LHCN-M2 (cell line): Measurements from ENCODE around the gene KCNE2. TPM values are rescaled to one million over a fixed set of nuclear protein-coding genes. Genes with fewer than 3 reads are reported as not detected.

Experiments used
- DNase-seq: peaks from one replicate; pipeline ENCODE4 v3.0.0-alpha.2; 2012; ENCODE audit warnings: low read depth
- polyA plus RNA-seq: library from polyadenylated mRNA; unstranded; fragments of >200 nt; gene quantifications from one replicate; pipeline ENCODE4 v1.2.1, GENCODE V29; 2012; ENCODE audit warnings: missing spikeins
- total RNA-seq: library from RNA; depleted of rRNA; stranded (reverse); fragments of >200 nt; gene quantifications from 2 replicates; pipeline ENCODE4 v1.2.3, GENCODE V29; 2014; rRNA removed

Gene KCNE2, protein sequence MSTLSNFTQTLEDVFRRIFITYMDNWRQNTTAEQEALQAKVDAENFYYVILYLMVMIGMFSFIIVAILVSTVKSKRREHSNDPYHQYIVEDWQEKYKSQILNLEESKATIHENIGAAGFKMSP
- not detected in 2 replicates for total RNA-seq
- polyA plus RNA-seq, result 0.28 TPM

- no peak for DNase-seq
These were observed at the start of gene KCNE2 for GRCh38 chr21:34363733-34364132. KCNE2 (plus strand) TSS chr21:34364006; CDS start chr21:34370479, 6,473 bp downstream.

GRCh38 chr21:34319585-34319984 is 44.2 kb upstream of the KCNE2 start:
- no peak for DNase-seq

DNA sequence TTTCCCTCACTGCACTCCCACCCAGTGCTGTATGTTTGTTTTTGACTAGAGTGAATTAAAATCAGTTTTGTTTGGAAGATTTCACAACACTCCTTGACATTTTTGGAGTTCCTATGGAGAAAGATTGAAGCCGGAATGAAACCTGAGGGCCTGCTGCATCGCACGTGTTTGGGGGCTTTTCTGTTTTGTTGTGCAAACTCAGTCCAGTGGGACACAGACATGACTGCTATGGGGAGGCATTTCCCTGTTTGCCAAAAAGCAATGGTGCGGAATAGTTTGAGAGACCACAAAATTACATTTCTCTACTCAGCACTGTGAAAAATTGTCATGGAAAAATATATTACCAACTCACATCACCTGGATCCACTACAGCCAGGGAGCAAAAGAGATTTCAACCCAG is 43.8 kb upstream of the KCNE2 start:
- no peak for DNase-seq

DNA sequence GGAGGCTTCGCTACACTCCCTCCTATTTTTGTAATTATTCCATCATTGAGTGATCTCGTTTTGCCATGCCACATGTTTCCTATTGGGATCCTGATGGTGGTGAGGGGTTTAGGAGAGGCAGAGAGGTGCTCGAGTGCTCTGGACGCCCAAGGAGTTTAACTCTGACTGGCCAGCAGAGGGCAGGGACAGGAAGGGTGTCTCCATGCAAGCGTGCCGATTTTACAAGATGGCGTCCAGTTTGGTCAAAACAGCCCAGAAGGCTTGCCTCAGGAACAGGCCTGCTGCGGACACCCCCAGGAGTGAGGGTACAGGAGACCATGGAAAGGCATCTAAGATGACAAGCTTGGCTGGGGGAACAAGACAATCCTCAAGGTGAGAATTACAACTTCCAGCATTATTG is 33.8 kb upstream of the KCNE2 start:
- no peak for DNase-seq

DNA sequence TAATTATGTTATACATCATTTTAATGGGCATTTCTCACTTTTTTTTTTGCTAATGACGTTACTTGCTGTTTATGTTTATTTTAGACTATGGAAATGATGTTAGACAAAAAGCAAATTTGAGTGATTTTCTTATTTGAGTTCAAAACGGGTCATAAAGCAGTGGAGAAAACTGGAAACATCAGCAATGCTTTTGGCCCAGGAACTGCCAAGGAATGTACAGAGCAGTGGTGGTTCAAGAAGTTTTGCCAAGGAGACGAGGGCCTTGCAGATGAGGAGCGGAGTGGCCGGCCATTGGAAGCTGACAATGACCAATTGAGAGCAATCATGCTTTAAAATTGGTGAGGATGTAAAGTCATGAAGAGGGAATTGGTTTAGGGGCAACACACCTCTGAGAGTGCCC is 32.1 kb upstream of the KCNE2 start:
- DNase-seq, result no peak

DNA sequence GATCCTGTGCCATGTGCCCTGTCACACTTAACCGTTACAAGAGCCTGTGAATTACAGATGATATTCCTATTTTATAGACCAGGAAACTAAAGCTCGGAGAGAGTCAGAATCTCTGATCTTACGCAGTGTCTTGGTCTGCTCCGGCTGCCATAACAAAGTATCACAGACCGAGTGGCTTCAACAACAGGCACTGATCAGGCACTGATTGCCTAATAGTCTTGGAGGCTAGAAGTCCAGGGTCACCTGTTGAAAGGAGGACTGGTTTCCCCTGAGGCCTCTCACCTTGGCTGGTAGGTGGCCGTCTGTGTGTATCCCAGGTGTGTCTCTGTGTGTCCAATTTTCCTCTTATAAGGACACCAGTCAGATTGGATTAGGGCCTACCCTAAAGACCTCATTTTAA is 31.5 kb upstream of the KCNE2 start:
- DNase-seq, result no peak

DNA sequence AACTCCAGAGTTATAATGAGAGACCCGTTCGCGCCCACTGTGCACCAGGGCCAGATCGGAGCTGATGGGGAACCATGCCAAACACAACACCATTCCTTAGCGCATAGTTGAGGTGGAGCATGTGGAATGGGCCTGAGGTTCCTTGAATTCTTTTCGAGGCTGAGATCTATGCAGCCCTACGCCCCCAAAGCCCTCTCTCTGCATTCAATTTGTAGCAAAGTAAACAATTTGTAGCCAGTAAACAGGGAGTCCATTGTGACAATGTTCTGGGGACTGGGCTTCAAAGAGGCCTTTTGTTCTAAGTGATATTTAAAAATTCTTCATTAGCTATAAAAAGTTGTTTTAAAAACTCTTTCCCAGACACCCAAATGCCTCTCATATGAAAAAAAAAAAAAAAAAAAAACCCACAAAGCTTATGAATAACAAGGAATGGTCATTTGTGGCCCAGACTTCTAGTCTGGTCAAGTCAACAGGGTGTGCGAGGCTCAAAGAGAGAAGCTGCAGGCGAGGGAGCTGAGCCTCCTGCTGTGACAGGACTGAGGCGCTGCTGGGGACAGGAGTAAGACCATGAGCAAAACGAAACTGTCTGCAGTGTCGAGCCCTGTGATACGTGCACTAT is 30.6 kb upstream of the KCNE2 start:
- DNase-seq, result peak; percentile 11

DNA sequence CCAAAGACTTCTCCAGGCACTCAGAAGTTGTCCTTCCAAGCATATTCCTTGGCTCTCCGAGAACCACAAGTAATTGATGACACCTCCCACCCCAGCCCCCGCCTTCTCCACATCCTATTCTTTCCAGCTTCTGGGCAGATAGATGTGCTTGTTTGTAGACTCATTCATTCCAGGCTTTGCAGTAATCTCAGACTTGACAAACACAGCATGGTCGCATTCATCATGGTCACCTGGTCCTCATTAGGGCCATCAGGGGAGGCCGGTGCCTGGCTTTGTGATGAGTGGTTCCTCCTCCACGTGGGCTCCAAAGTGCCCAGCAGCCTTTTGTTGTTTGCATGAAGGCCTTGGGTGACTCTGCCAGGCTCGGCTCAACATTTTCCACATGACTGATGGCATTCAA is 28.5 kb upstream of the KCNE2 start:
- no peak for DNase-seq

DNA sequence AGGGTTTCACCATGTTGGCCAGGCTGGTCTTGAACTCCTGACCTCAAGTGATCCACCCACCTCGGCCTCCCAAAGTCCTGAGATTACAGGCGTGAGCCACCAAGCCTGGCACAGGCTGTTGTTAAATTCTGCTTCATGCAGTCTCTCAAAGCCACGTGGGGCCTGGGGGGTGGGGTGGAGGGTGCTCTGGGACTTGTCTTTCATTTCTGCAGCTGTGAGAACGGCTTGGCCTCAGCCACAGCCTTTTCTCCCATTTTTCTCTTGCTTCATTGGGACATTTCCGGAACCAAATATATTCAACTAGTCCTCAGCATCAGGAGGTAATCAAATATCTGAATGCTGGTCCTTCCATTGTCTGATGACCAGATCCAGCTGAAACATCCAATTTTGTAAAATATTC is 27.6 kb upstream of the KCNE2 start:
- DNase-seq, result no peak

DNA sequence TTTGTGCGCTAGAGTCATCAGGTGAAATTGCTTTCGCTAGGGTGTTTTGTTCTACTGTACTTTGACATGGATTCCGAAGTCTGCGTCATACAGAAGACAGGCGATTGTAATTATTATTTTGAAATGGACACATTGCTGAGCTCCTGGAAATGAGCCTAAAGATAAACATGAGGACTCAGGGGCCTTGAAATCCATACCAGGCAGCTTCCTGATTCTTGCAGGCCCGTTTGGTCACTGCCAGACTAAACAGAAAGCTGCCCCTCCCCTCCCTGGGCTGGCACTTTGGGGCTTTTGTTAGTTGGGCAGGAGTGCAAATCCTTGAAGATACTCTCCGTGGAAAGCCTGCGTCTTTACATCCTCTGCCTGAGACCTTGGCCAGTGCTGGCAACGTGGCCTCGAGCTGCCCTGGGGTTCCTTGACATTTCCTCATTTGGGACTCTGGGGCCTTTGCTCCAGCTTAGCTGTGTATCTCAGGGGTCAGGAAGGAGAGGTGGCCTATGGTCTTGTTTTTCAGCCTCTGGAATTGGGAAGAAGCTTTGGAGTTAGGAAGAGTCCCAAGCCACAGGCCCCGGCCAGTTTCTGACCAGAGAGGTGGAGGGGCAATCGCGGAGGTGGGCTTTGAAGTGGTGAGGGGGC is 26.9 kb upstream of the KCNE2 start:
- no peak for DNase-seq

- DNase-seq, result no peak
These were observed 26.1 kb upstream of the KCNE2 start for GRCh38 chr21:34337741-34338140.

DNA sequence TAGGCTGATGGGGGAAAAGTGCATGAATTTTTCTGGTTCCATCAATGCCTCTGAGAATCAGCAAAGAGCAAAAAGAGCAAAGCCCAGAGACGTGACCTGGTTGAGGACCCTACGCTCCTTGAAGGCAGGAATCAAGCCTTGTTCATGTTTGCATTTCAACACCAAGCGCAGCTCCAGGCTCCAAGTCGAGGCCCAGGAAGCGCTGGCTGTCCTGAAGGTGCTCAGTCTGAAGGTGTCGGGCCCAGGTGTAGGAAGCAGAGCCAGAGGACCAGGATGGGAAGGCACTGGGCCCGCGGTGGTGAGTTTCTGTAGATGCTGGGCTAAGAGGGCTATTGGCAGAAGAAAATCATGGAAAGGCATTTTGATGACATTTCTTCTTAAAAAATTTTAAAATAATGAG is 25.6 kb upstream of the KCNE2 start:
- DNase-seq, result no peak

DNA sequence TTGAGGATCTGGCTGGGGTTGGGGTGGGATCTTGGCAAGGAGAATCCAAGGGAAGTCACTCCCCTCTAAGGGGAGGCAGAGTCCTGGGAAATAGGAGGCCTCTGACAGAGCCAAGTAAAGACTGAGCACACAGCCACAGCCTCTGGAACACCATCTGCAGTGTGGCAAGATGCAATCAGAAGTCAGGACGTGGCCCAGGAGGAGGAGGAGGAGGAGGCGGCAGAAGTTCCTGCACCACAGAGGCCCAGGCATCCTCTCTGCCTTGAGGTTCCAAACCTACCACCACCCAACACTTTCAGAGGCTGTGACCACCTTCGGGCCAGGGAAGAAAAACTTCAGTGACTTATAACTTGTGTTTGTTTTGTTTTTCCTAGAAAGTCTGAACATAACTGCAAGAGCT is 23.7 kb upstream of the KCNE2 start:
- no peak for DNase-seq

- DNase-seq, result no peak
These were observed 21.3 kb upstream of the KCNE2 start for GRCh38 chr21:34342476-34342875.

- DNase-seq, result no peak
These were observed 20.5 kb upstream of the KCNE2 start for GRCh38 chr21:34343347-34343746.

- no peak for DNase-seq
These were observed 19.9 kb upstream of the KCNE2 start for GRCh38 chr21:34343838-34344381.

DNA sequence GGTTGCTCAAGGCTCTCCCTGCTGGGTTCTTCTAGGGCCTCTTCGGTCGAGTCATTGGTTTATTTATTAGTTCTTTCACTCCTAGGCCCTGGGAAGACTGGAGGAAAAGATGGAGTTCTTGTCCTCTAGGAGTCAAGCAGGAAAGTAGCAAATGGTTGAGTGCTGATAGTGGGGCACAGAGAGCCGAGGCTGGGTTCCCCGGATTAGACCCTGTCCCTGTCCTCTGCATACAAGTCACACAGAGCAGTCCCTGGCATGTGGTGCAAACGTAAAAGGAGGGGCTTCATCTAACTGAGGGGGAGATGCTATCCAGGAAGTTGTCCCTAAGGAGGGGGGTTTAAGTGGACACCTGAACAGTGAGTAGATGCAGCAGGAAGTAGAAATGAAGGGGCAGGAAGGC is 19.2 kb upstream of the KCNE2 start:
- DNase-seq, result no peak

DNA sequence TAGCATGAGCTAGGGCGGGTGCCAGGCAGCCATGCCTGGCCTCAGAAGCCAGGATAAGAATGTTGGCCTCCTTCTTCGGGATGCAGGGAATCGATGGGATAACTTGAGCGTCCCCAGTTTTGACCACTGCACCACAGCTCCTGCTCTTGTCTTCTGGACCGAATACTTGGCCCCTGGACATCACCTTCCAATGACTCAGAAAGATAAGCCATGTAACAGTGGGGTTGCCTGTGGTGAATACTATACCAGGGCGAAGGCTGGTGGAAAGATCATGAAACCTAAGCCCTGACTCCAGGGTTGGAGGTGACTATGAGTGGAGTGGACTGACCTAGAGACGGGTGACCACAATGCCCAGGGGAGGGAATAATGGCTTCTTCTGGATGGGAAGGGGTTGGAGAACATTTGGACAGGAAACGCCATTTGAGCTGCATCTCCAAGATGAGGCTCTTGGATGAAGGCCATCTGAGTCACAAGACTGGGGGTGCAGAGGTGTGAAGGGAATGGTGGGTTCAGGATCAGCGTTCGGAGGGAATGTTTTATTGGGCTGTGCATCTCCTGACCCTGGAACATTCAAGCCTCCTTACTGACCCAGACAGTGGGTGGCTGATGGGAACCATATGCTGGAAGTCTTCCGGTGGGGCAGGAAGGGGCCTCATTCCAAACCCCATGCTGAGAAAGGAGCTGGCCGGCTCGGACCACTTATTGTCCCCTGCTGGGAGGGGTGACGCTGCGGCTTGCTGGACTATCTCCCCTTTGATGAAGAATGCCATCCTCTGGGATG is 18.5 kb upstream of the KCNE2 start:
- DNase-seq, result no peak

DNA sequence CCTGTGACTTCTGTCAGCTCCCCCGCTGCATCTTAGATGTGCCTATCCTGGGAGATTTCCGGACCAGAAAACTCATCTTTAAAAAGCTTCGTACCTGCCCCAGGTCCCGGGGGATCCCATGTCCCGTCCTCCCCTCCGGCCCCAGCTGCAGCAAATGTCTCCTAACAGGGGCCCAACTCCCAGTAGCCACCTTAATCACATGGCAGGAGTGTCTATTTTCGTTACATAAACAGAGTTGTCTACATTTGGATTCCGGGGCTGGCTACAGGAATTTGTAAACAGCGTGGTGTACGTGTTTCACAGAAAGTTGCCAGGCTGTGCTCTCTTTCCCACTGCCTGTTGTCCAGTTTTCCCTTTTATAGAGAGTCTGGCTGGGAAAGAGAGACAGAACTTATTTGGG is 17.9 kb upstream of the KCNE2 start:
- DNase-seq, result no peak

- no peak for DNase-seq
These were observed 14.8 kb upstream of the KCNE2 start for GRCh38 chr21:34348890-34349519.

DNA sequence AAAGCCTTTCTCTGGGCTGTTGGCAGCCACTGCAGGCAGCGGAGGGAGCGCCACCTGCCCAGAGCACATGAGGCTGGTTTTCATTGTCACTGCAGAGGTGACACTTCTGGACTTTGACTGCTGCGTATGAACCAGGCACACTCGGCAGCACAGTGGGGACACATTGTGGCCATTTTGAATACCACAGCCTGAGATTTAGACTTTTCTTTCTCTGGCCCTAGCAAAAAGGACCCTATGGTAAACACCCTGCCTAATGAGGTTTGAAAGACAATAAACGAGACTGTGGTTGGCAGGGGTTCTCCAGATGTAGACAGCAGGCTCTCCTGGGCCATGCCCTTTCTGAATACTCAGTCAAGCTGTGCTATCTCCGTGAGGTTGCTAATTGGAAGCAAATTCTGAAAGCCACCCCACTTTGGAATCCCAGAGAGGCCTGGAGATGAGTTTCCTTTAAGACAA is 12.0 kb upstream of the KCNE2 start:
- no peak for DNase-seq

DNA sequence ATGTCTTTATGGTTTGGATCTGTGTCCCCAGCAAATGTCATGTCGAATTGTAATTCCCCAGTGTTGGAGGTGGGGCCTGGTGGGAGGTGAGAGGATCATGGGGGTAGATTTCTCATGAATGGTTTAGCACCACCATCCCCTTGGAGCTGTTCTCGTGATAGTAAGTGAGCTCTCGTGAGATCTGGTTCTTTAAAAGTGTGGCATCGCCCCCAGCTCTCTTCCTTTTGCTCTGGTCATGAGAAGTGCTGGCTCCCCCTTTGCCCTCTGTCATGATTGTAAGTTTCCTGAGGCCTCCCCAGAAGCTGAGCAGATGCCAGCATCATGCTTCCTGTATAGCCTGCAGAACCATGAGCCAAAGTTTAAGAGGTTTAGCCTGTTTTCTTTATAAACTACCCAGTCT is 11.2 kb upstream of the KCNE2 start:
- no peak for DNase-seq
